Smooth muscle cell (in vitro differentiated cells): Measurements from ENCODE around the gene CD80. TPM values are rescaled to one million over a fixed set of nuclear protein-coding genes. Genes with fewer than 3 reads are reported as not detected.

Source experiments
- DNase-seq: peaks from one replicate; lab custom pipeline; 2025; ENCODE audit not compliant: unreplicated experiment; lab: John Stamatoyannopoulos, UW
- H2AFZ ChIP-seq: fragments of 200-600 bp; sonication (generic); 2 replicates; pipeline ENCODE4 v1.6.0; 2016; ENCODE audit warnings: antibody characterized with exemption, low read depth, mild to moderate bottlenecking
- H3F3A ChIP-seq: fragments of 200-600 bp; sonication (generic); 2 replicates; pipeline ENCODE4 v1.6.0; 2017; ENCODE audit warnings: antibody characterized with exemption, low read depth
- H3K27ac ChIP-seq: fragments of 200-600 bp; sonication (generic); 2 replicates; pipeline ENCODE4 v1.5.1; 2016; ENCODE audit warnings: low read depth, mild to moderate bottlenecking
- H3K27me3 ChIP-seq: fragments of 200-600 bp; sonication (generic); 2 replicates; pipeline ENCODE4 v1.6.1; 2016; ENCODE audit warnings: low read depth, mild to moderate bottlenecking
- H3K36me3 ChIP-seq: fragments of 200-600 bp; sonication (generic); 2 replicates; pipeline ENCODE4 v1.5.1; 2016; ENCODE audit warnings: low read depth
- H3K4me1 ChIP-seq: fragments of 200-600 bp; sonication (generic); 2 replicates; pipeline ENCODE4 v1.5.1; 2016; ENCODE audit warnings: low read depth
- H3K4me2 ChIP-seq: fragments of 200-600 bp; sonication (generic); 2 replicates; pipeline ENCODE4 v1.6.0; 2016; ENCODE audit warnings: mild to moderate bottlenecking
- H3K4me3 ChIP-seq: fragments of 200-600 bp; sonication (generic); 2 replicates; pipeline ENCODE4 v1.5.1; 2016; ENCODE audit warnings: mild to moderate bottlenecking
- H3K79me2 ChIP-seq: fragments of 200-600 bp; sonication (generic); 2 replicates; pipeline ENCODE4 v1.6.0; 2016; ENCODE audit warnings: low read depth, mild to moderate bottlenecking
- H3K9ac ChIP-seq: fragments of 200-600 bp; sonication (generic); 2 replicates; pipeline ENCODE4 v1.6.0; 2016; ENCODE audit warnings: low read depth
- H3K9me3 ChIP-seq: fragments of 200-600 bp; sonication (generic); replicated peaks from 2 replicates; pipeline ENCODE4 v1.5.1; 2016; ENCODE audit warnings: low read depth
- H4K20me1 ChIP-seq: fragments of 200-600 bp; sonication (generic); 2 replicates; pipeline ENCODE4 v1.6.0; 2016; ENCODE audit warnings: low read depth
- CTCF ChIP-seq: fragments of 200-600 bp; sonication (generic); IDR thresholded peaks from 2 replicates; pipeline ENCODE4 v1.5.1; 2017; ENCODE audit warnings: borderline replicate concordance, mild to moderate bottlenecking, antibody characterized with exemption; ENCODE audit not compliant: insufficient read depth, poor library complexity, severe bottlenecking
- WGBS: methylation state at CpG from one replicate; pipeline ENCODE4 v1.1.7; 2016; ENCODE audit warnings: low lambda C conversion rate; 5-methylcytosine and 5-hydroxymethylcytosine counted together
- polyA plus RNA-seq: library from polyadenylated mRNA; unstranded; fragments of >200 nt; fragmentation: Nextera tagmentation; extraction: Ambion mirVana; gene quantifications from 2 replicates; pipeline ENCODE4 v1.2.1, GENCODE V29; 2016
- total RNA-seq: library from RNA; depleted of rRNA; stranded (reverse); fragments of >200 nt; gene quantifications from 2 replicates; pipeline ENCODE4 v1.2.3, GENCODE V29; 2014

CD80 gene
- total and polyA plus RNA-seq, 2 experiments from 2014 or later = not detected

- 90% methylated on average over 4 of the region's 4 CpGs for WGBS
Observed at GRCh38 chr3:119536757-119537156, 22.7 kb downstream of the CD80 start.

GRCh38 chr3:119534296-119534695 is 25.1 kb downstream of the CD80 start:
- H3K4me1 ChIP-seq = no peaks in the 10 kb centered on the region
- no peaks in the 10 kb centered on the region for H3K27me3 ChIP-seq
- H3K27ac ChIP-seq = no peak overlapping the region
- no peaks in the 10 kb centered on the region for H4K20me1 ChIP-seq
- H3K4me3 ChIP-seq = no peak overlapping the region
- no peaks in the 10 kb centered on the region for H3F3A ChIP-seq
- H3K9ac ChIP-seq = no peak overlapping the region
- H3K79me2 ChIP-seq = no peaks in the 10 kb centered on the region
- H3K36me3 ChIP-seq = no peaks in the 10 kb centered on the region
- 90% methylated on average over 1 of the region's 1 CpG for WGBS
- H3K4me2 ChIP-seq = no peak overlapping the region
- H3K9me3 ChIP-seq = no peaks in the 10 kb centered on the region
- H2AFZ ChIP-seq = no peak overlapping the region
- no peak for TF ChIP-seq CTCF
- DNase-seq = no peak

More at GRCh38 chr3:119536757-119537156, 22.7 kb downstream of the CD80 start:
- no peak overlapping the region for H2AFZ ChIP-seq
- H3K4me3 ChIP-seq = no peak overlapping the region
- no peaks in the 10 kb centered on the region for H4K20me1 ChIP-seq
- no peak overlapping the region for H3K4me2 ChIP-seq
- H3K4me1 ChIP-seq = no peaks in the 10 kb centered on the region
- no peaks in the 10 kb centered on the region for H3K79me2 ChIP-seq
- H3K9ac ChIP-seq = no peak overlapping the region
- no peak for TF ChIP-seq CTCF
- H3K36me3 ChIP-seq = no peaks in the 10 kb centered on the region
- no peak for DNase-seq
- no peak overlapping the region for H3K27ac ChIP-seq
- no peaks in the 10 kb centered on the region for H3K27me3 ChIP-seq
- H3K9me3 ChIP-seq = no peaks in the 10 kb centered on the region
- H3F3A ChIP-seq = no peaks in the 10 kb centered on the region

- DNase-seq = no peak
- Histone ChIP-seq H3K36me3 (no peaks in the 10 kb centered on the region), H3K9ac (no peak overlapping the region), H3K4me1 (no peaks in the 10 kb centered on the region), H3K27ac (no peak overlapping the region), H3K9me3 (no peaks in the 10 kb centered on the region), H3F3A (no peaks in the 10 kb centered on the region), H3K4me3 (no peak overlapping the region), H3K4me2 (no peak overlapping the region), H3K27me3 (no peaks in the 10 kb centered on the region), H2AFZ (no peak overlapping the region), H4K20me1 (no peaks in the 10 kb centered on the region), H3K79me2 (no peaks in the 10 kb centered on the region)
- no peak for TF ChIP-seq CTCF
- WGBS = 96% methylated on average over 4 of the region's 4 CpGs
Observed at GRCh38 chr3:119531151-119531550, 28.3 kb downstream of the CD80 start.

- DNase-seq = no peak
- no peak overlapping the region for H3K4me2 ChIP-seq
- no peak for TF ChIP-seq CTCF
- no peak overlapping the region for H3K4me3 ChIP-seq
- no peak overlapping the region for H3K27ac ChIP-seq
- H3K4me1 ChIP-seq = no peaks in the 10 kb centered on the region
- H4K20me1 ChIP-seq = no peaks in the 10 kb centered on the region
- H3F3A ChIP-seq = no peaks in the 10 kb centered on the region
- WGBS = 93% methylated on average over 2 of the region's 2 CpGs
- no peaks in the 10 kb centered on the region for H3K27me3 ChIP-seq
- H3K9me3 ChIP-seq = no peaks in the 10 kb centered on the region
- H3K79me2 ChIP-seq = no peaks in the 10 kb centered on the region
- no peaks in the 10 kb centered on the region for H3K36me3 ChIP-seq
- H3K9ac ChIP-seq = no peak overlapping the region
- H2AFZ ChIP-seq = no peak overlapping the region
Observed at GRCh38 chr3:119530456-119530855, 29.0 kb downstream of the CD80 start.
